OCI-LY1 (cell line): Measurements from ENCODE around the gene C1QTNF2.
A peak's percentile ranks its signal among the peaks of the same experiment; 100 is the strongest.

Experiments
- H2AFZ ChIP-seq: fragments of 200-600 bp; sonication (generic), shearing (Covaris generic); 2 replicates; pipeline ENCODE4 v1.6.0; 2014; ENCODE audit warnings: antibody characterized with exemption, mild to moderate bottlenecking, low read length
- H3F3A ChIP-seq: fragments of 200-600 bp; sonication (generic), shearing (Covaris generic); 2 replicates; pipeline ENCODE4 v1.6.0; 2014; ENCODE audit warnings: mild to moderate bottlenecking, antibody characterized with exemption, low read length, moderate library complexity; ENCODE audit not compliant: insufficient read depth
- H3K27ac ChIP-seq: fragments of 200-600 bp; sonication (generic); 2 replicates; pipeline ENCODE4 v1.5.1; 2014; ENCODE audit warnings: low read length, mixed run types, mild to moderate bottlenecking, low read depth; ENCODE audit not compliant: poor library complexity, severe bottlenecking
- H3K27me3 ChIP-seq: fragments of 200-600 bp; sonication (generic); 2 replicates; pipeline ENCODE4 v1.6.0; 2014; ENCODE audit warnings: antibody characterized with exemption, mild to moderate bottlenecking, low read length, moderate library complexity; ENCODE audit not compliant: insufficient read depth
- H3K36me3 ChIP-seq: fragments of 200-600 bp; sonication (generic); 2 replicates; pipeline ENCODE4 v1.6.1; 2014; ENCODE audit warnings: mild to moderate bottlenecking, antibody characterized with exemption, low read length, moderate library complexity, mixed read lengths; ENCODE audit not compliant: insufficient read depth
- H3K4me1 ChIP-seq: fragments of 200-600 bp; sonication (generic); 2 replicates; pipeline ENCODE4 v1.5.1; 2014; ENCODE audit warnings: mild to moderate bottlenecking, low read length, moderate library complexity; ENCODE audit not compliant: insufficient read depth, severe bottlenecking
- H3K4me2 ChIP-seq: fragments of 200-600 bp; sonication (generic), shearing (Covaris generic); 2 replicates; pipeline ENCODE4 v1.6.1; 2014; ENCODE audit warnings: low read length
- H3K4me3 ChIP-seq: fragments of 200-600 bp; sonication (generic); 2 replicates; pipeline ENCODE4 v1.5.1; 2014; ENCODE audit warnings: low read length, low read depth, mild to moderate bottlenecking, mixed read lengths; ENCODE audit not compliant: poor library complexity, severe bottlenecking
- H3K79me2 ChIP-seq: fragments of 200-600 bp; shearing (Covaris generic); 2 replicates; pipeline ENCODE4 v1.6.1; 2016; ENCODE audit warnings: mixed run types, low read length, mixed read lengths; ENCODE audit not compliant: insufficient read depth
- H3K9ac ChIP-seq: fragments of 200-600 bp; sonication (generic), shearing (Covaris generic); 2 replicates; pipeline ENCODE4 v1.6.1; 2014; ENCODE audit warnings: mild to moderate bottlenecking, low read length, mixed read lengths
- H3K9me2 ChIP-seq: fragments of 200-600 bp; sonication (generic), shearing (Covaris generic); 2 replicates; pipeline ENCODE4 v1.6.1; 2014; ENCODE audit warnings: low read depth, mild to moderate bottlenecking, low read length, mixed read lengths
- H3K9me3 ChIP-seq: fragments of 200-600 bp; shearing (Covaris generic); 2 replicates; pipeline ENCODE4 v1.6.1; 2014; ENCODE audit warnings: low read length, mixed read lengths
- H4K20me1 ChIP-seq: fragments of 200-600 bp; sonication (generic), shearing (Covaris generic); 2 replicates; pipeline ENCODE4 v1.6.0; 2016; ENCODE audit warnings: mild to moderate bottlenecking, low read length; ENCODE audit not compliant: insufficient read depth
- EZH2 ChIP-seq: fragments of 200-600 bp; sonication (generic), shearing (Covaris generic); IDR thresholded peaks from 2 replicates; pipeline ENCODE4 v1.8.0; 2017; ENCODE audit warnings: borderline replicate concordance, mixed run types, mild to moderate bottlenecking, antibody characterized with exemption, low read length, moderate library complexity, mixed read lengths
- TF ChIP-seq, protein P1 (sequence below): fragments of 200-600 bp; sonication (generic), shearing (Covaris generic); IDR thresholded peaks from 2 replicates; pipeline ENCODE4 v1.5.1; 2017; ENCODE audit warnings: mild to moderate bottlenecking, antibody characterized with exemption, low read length, moderate library complexity, mixed read lengths

The C1QTNF2 gene

GRCh38 chr5:160397492-160397891 lies 27.1 kb upstream of the C1QTNF2 start:
- Histone ChIP-seq H3K4me1 (peaks cover 15% of the 10 kb centered on the region), H3K4me3 (no peak overlapping the region), H3K4me2 (no peak overlapping the region), H2AFZ (no peak overlapping the region), H3K9me3 (no peaks in the 10 kb centered on the region), H3F3A (no peaks in the 10 kb centered on the region), H3K27ac (no peak overlapping the region), H3K79me2 (no peaks in the 10 kb centered on the region), H4K20me1 (no peaks in the 10 kb centered on the region), H3K9me2 (no peaks in the 10 kb centered on the region), H3K27me3 (no peaks in the 10 kb centered on the region), H3K9ac (no peak overlapping the region), H3K36me3 (peaks cover 12% of the 10 kb centered on the region; the same call in 1 of the 2 replicates)
- TF ChIP-seq, protein P1, sequence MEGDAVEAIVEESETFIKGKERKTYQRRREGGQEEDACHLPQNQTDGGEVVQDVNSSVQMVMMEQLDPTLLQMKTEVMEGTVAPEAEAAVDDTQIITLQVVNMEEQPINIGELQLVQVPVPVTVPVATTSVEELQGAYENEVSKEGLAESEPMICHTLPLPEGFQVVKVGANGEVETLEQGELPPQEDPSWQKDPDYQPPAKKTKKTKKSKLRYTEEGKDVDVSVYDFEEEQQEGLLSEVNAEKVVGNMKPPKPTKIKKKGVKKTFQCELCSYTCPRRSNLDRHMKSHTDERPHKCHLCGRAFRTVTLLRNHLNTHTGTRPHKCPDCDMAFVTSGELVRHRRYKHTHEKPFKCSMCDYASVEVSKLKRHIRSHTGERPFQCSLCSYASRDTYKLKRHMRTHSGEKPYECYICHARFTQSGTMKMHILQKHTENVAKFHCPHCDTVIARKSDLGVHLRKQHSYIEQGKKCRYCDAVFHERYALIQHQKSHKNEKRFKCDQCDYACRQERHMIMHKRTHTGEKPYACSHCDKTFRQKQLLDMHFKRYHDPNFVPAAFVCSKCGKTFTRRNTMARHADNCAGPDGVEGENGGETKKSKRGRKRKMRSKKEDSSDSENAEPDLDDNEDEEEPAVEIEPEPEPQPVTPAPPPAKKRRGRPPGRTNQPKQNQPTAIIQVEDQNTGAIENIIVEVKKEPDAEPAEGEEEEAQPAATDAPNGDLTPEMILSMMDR = no peak
- TF ChIP-seq EZH2 = no peak

DNA sequence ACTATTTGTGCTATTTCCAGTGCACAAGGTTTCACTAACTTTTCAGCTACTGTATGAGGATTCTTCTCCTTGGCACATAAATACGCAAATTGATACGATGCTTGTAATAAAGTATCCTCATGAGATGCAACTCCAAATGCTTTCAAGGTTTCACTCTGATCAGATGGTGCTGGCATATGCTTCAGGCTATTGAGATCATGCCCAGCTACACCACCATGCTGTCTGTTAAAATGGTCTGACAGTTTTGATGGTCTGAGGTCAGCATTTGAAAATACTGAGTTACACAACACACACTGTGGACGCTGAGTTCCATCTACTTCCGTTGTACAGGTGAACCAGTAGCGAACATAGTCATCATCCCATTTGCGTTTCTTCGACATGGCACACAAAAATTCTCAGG lies 24.7 kb upstream of the C1QTNF2 start:
- H4K20me1 ChIP-seq = no peaks in the 10 kb centered on the region
- no peak overlapping the region for H3K4me2 ChIP-seq
- no peaks in the 10 kb centered on the region for H3K36me3 ChIP-seq
- no peak overlapping the region for H3K9ac ChIP-seq
- TF ChIP-seq EZH2 = no peak
- TF ChIP-seq, protein P1 = no peak
- H3K4me3 ChIP-seq = no peak overlapping the region
- peaks cover 11% of the 10 kb centered on the region for H3K4me1 ChIP-seq
- no peaks in the 10 kb centered on the region for H3F3A ChIP-seq
- no peak overlapping the region for H3K27ac ChIP-seq
- no peaks in the 10 kb centered on the region for H3K9me2 ChIP-seq
- H3K27me3 ChIP-seq = no peaks in the 10 kb centered on the region
- no peaks in the 10 kb centered on the region for H3K79me2 ChIP-seq
- no peaks in the 10 kb centered on the region for H3K9me3 ChIP-seq
- H2AFZ ChIP-seq = no peak overlapping the region

- no peaks in the 10 kb centered on the region for H3K9me2 ChIP-seq
- H2AFZ ChIP-seq = no peak overlapping the region
- no peak overlapping the region for H3K4me2 ChIP-seq
- H3K27me3 ChIP-seq = no peaks in the 10 kb centered on the region
- no peaks in the 10 kb centered on the region for H3K4me1 ChIP-seq
- no peaks in the 10 kb centered on the region for H3F3A ChIP-seq
- TF ChIP-seq EZH2 = no peak
- TF ChIP-seq, protein P1 = peak; percentile 70
- H3K4me3 ChIP-seq = no peak overlapping the region
- peaks cover 5% of the 10 kb centered on the region; the same call in 1 of the 2 replicates for H3K9me3 ChIP-seq
- H3K79me2 ChIP-seq = no peaks in the 10 kb centered on the region
- no peaks in the 10 kb centered on the region for H3K36me3 ChIP-seq
- H3K27ac ChIP-seq = no peak overlapping the region
- no peaks in the 10 kb centered on the region for H4K20me1 ChIP-seq
- no peak overlapping the region for H3K9ac ChIP-seq
Observed at GRCh38 chr5:160390787-160391696, 20.6 kb upstream of the C1QTNF2 start.
